HG02571 (cell line): ENCODE data around the gene YJEFN3.

Experiments used
- ATAC-seq: cut with Tn5 transposase; IDR thresholded peaks from one replicate; pipeline ENCODE4 v1.9.1; 2021; ENCODE audit warnings: mild to moderate bottlenecking, moderate library complexity; ENCODE audit not compliant: unreplicated experiment

The YJEFN3 gene

GRCh38 chr19:19579533-19580361 lies 51.0 kb downstream of the YJEFN3 start:
- ATAC-seq, result no peak

DNA sequence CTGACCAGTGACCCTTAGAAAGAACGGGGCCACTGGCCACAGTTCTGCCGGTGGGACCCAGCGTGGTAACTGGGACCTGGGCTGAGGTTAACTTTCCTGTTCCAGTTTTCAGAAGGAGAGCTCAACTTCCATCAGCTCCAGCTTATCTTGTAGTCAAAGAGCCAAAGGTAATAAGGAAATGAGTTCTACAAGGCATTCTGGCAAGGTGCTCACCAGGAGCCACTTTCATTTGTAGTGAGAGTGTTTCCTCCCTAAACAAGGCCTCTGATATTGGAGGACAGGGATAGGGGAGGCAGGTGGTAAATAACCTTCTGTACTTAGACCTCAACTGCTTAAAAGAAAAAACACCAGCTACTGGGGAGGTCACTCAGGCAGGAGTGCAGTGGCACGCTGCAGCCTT lies 51.7 kb downstream of the YJEFN3 start:
- no peak for ATAC-seq

GRCh38 chr19:19581391-19581790 lies 52.7 kb downstream of the YJEFN3 start:
- no peak for ATAC-seq

GRCh38 chr19:19582471-19582870 lies 53.8 kb downstream of the YJEFN3 start:
- ATAC-seq, result no peak

DNA sequence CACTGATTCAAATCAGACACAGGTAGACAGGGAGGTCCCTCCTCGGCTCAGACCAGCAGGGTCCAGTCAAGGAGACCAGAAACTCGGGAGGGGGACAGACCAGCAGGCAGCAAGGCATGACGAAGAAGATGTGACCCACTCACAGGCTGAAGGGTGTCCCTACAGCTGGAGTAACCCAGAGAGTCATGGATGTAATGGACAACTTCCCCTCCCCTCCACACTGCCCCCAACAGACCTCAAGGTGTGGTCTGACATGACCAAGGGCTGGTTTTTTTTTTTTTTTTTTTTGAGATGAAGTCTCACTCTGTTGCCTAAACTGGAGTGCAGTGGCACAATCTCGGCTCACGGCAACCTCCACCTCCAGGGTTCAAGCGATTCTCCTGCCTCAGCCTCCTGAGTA lies 55.6 kb downstream of the YJEFN3 start:
- ATAC-seq, result no peak
